Activated CD8-positive, alpha-beta memory T cell treated with anti-CD3 and anti-CD28 coated beads, Interleukin-2, amount 50 U/mL, for 4 hours (primary cell): ENCODE results near the gene AATF.

Source experiments
- DNase-seq: peaks from one replicate; pipeline ENCODE4 v3.0.0-alpha.2; 2020

Gene AATF

GRCh38 chr17:36931697-36932382 lies 16.9 kb upstream of the AATF start:
- DNase-seq, result no peak

GRCh38 chr17:36932383-36932693 lies 16.4 kb upstream of the AATF start:
- DNase-seq, result no peak

GRCh38 chr17:36932694-36933511 lies 15.9 kb upstream of the AATF start:
- no peak for DNase-seq

GRCh38 chr17:36933512-36934143 lies 15.1 kb upstream of the AATF start:
- DNase-seq, result no peak

- no peak for DNase-seq
Observed at GRCh38 chr17:36934144-36934691, 14.5 kb upstream of the AATF start.

- no peak for DNase-seq
Observed at GRCh38 chr17:36934692-36935630, 13.8 kb upstream of the AATF start.

GRCh38 chr17:36935671-36936454 lies 12.9 kb upstream of the AATF start:
- no peak for DNase-seq

GRCh38 chr17:36936455-36937000 lies 12.2 kb upstream of the AATF start:
- DNase-seq, result no peak

- no peak for DNase-seq
Observed at GRCh38 chr17:36937001-36937958, 11.5 kb upstream of the AATF start, which contains the start of gene LHX1. LHX1 (plus strand) TSS chr17:36937475; CDS start chr17:36938198, 723 bp downstream.

GRCh38 chr17:36937959-36938565 lies 10.7 kb upstream of the AATF start:
- DNase-seq, result no peak

GRCh38 chr17:36938566-36939051 lies 10.1 kb upstream of the AATF start:
- no peak for DNase-seq

GRCh38 chr17:36939052-36939801 lies 9.5 kb upstream of the AATF start:
- no peak for DNase-seq

GRCh38 chr17:36939802-36940312 lies 8.9 kb upstream of the AATF start:
- DNase-seq, result no peak

- DNase-seq, result no peak
Observed at GRCh38 chr17:36940313-36941264, 8.2 kb upstream of the AATF start.

- DNase-seq, result no peak
Observed at GRCh38 chr17:36941265-36942010, 7.3 kb upstream of the AATF start.

GRCh38 chr17:36942019-36942599 lies 6.6 kb upstream of the AATF start:
- no peak for DNase-seq
